ENCODE data around the gene CENPO.

DNA sequence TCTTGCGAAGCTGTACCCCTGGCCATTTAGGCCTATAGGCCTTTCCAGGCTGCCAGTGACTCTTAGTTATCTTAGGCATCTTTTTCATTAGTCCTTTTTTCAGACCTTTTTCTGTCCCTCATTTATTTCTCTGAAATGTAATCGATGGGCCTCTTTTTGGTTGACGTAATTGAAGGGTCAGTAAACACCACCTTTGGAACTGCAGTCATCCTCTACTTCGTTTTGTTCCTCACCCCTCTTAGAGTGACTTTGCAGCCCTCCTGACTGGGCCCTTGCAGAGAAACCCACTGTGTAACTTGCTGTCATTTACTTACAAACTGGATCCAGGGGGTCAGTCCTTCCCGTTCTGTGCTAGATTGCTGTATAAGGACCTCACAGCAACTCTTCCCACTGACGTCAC is 23.2 kb downstream of the CENPO start:
- TF ChIP-seq, protein P1, sequence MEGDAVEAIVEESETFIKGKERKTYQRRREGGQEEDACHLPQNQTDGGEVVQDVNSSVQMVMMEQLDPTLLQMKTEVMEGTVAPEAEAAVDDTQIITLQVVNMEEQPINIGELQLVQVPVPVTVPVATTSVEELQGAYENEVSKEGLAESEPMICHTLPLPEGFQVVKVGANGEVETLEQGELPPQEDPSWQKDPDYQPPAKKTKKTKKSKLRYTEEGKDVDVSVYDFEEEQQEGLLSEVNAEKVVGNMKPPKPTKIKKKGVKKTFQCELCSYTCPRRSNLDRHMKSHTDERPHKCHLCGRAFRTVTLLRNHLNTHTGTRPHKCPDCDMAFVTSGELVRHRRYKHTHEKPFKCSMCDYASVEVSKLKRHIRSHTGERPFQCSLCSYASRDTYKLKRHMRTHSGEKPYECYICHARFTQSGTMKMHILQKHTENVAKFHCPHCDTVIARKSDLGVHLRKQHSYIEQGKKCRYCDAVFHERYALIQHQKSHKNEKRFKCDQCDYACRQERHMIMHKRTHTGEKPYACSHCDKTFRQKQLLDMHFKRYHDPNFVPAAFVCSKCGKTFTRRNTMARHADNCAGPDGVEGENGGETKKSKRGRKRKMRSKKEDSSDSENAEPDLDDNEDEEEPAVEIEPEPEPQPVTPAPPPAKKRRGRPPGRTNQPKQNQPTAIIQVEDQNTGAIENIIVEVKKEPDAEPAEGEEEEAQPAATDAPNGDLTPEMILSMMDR (IDR thresholded peaks at IDR 0.05): no peak
- TF ChIP-seq TEAD4 (CRISPR knock-in tag; IDR thresholded peaks at IDR 0.05) (no peak), TEAD1 (CRISPR knock-in tag; IDR thresholded peaks at IDR 0.05) (no peak)
